ENCODE measurements around the gene PRG2. TPM values are rescaled to one million over a fixed set of nuclear protein-coding genes. Genes with fewer than 3 reads are reported as not detected.
"Not testable (repeated sequence)": the region's sequence is repeated elsewhere in the genome, so short reads cannot be mapped to it uniquely, and the experiment has no call there.

The PRG2 gene
- total RNA-seq, 1 donor, result not detected

- TF ChIP-seq CTCF (IDR thresholded peaks at IDR 0.05; ENCODE audit: insufficient read depth, low read length), result no peak
- no peak overlapping the region for H3K4me3 ChIP-seq (ENCODE audit: low read depth, low read length)
- DNase-seq (ENCODE audit: low read depth), result no peak
Measured at GRCh38 chr11:57405271-57405860, 14.9 kb upstream of the PRG2 start.

GRCh38 chr11:57403802-57404147 lies 13.3 kb upstream of the PRG2 start:
- no peak for TF ChIP-seq CTCF (IDR thresholded peaks at IDR 0.05; ENCODE audit: insufficient read depth, low read length)
- no peak overlapping the region for H3K4me3 ChIP-seq (ENCODE audit: low read depth, low read length)
- no peak for DNase-seq (ENCODE audit: low read depth)

- DNase-seq (ENCODE audit: low read depth); H3K4me3 ChIP-seq (ENCODE audit: low read depth, low read length): not testable (repeated sequence)
Measured at GRCh38 chr11:57403003-57403801, 12.8 kb upstream of the PRG2 start.

GRCh38 chr11:57402188-57403002 lies 11.9 kb upstream of the PRG2 start:
- TF ChIP-seq CTCF (IDR thresholded peaks at IDR 0.05; ENCODE audit: insufficient read depth, low read length), result no peak
- H3K4me3 ChIP-seq (ENCODE audit: low read depth, low read length), result no peak overlapping the region
- peak; percentile 14 for DNase-seq (ENCODE audit: low read depth)

GRCh38 chr11:57399972-57400578 lies 9.6 kb upstream of the PRG2 start:
- no peak for TF ChIP-seq CTCF (IDR thresholded peaks at IDR 0.05; ENCODE audit: insufficient read depth, low read length)
- DNase-seq (ENCODE audit: low read depth), result no peak

DNA sequence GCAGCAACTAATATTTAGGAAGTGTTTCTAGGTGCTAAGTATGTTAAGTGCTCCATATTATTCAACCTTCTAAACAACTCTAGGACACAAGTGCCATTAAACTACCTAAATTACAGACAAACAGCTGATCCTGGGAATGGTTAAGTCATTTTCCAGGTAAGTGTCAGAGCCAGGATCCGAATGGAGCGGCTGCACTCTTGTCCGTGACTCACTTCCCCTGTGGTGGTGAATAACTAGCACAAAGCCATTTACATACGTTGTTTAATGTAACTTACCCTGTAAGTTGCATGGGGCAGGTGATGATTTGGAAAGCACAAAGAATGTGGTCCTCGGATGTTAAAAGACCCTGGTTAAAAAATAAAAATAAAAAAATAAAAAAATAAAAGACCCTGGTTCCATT lies 8.8 kb upstream of the PRG2 start:
- TF ChIP-seq CTCF (IDR thresholded peaks at IDR 0.05; ENCODE audit: insufficient read depth, low read length), result no peak
- no peak for DNase-seq (ENCODE audit: low read depth)
- H3K4me3 ChIP-seq (ENCODE audit: low read depth, low read length), result no peak overlapping the region

More at GRCh38 chr11:57399972-57400578, 9.6 kb upstream of the PRG2 start:
- H3K4me3 ChIP-seq (ENCODE audit: low read depth, low read length), result no peak overlapping the region

Data from fibroblast of the aortic adventitia (primary cell).